ENCODE data around the gene TMEM203. TPM values are rescaled to one million over a fixed set of nuclear protein-coding genes. Genes with fewer than 3 reads are reported as not detected.
"Not testable (repeated sequence)": the region's sequence is repeated elsewhere in the genome, so short reads cannot be mapped to it uniquely, and the experiment has no call there.

The TMEM203 gene
- total RNA-seq, 4 donors from 2014 or later, result 18.9 to 42.1 (median 28.7) TPM

DNA sequence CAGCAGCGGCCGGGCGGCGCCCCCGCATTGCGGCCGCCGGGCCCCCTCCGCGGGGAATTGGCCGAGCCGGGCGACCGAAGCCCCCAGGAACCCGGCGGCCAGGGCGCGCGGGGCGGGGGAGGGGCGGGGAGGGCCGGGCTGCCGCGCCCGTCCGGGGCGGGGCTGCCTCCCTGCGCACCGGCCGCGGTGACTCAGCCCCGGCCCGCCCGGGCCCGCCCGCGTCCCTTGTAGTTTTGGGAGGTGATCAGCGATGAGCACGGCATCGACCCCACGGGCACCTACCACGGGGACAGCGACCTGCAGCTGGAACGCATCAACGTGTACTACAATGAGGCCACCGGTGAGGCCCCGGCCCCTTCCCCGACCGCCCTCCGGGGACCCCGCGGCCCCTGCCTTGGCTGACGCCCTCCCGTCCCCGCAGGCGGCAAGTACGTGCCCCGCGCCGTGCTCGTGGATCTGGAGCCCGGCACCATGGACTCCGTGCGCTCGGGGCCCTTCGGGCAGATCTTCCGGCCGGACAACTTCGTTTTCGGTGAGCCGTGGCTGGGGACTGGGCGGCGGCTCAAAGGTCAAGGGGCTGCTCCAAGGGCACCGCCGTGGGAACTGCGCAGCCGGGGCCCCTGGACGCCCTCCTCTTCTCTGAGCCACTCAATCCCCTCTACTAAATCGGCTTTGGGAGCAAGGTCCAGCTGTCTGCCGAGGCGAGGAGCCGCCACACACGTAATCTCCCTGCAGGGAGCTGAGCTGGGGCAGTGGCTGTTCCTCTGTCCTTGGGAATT, 36.2 kb upstream of the TMEM203 start:
- Histone ChIP-seq H3K4me1 (peaks cover 37 to 57% (median 48%) of the 10 kb centered on the region in 4 donors), H3K27me3 (no peaks in the 10 kb centered on the region), H3K4me3 (peak overlapping the region; percentile 49 to 95 (median 74)), H3K27ac (peak overlapping the region; percentile 86 to 100 (median 93)), H3K9me3 (no peaks in the 10 kb centered on the region), H3K36me3 (peaks cover 0 to 5% (median 0%) of the 10 kb centered on the region in 4 donors)
- WGBS, 2 donors (ENCODE audit: low coverage in 1 of 2), result 2% methylated on average over 54 of the region's 83 CpGs; no CpG with 5 or more reads in 1 of the 2 donors
- in situ Hi-C loops (cut with MboI; ENCODE audit: low pct_ligation_motif_present in 1 of 4, low pct_unique_long_range_greater_than_20kb in 1 of 4, low sequenced_read_pairs in 3 of 4), result no loop called here
- peak; percentile 80 for DNase-seq
- intact Hi-C loops (cut with DNase I; ENCODE audit: low total_unique reads), result no loop called here
- TF ChIP-seq POLR2AphosphoS5 (IDR thresholded peaks at IDR 0.05), result peak; percentile 18 to 78 (median 55)
- peak; percentile 19 for TF ChIP-seq POLR2A (IDR thresholded peaks at IDR 0.05)
- TF ChIP-seq, protein P1, sequence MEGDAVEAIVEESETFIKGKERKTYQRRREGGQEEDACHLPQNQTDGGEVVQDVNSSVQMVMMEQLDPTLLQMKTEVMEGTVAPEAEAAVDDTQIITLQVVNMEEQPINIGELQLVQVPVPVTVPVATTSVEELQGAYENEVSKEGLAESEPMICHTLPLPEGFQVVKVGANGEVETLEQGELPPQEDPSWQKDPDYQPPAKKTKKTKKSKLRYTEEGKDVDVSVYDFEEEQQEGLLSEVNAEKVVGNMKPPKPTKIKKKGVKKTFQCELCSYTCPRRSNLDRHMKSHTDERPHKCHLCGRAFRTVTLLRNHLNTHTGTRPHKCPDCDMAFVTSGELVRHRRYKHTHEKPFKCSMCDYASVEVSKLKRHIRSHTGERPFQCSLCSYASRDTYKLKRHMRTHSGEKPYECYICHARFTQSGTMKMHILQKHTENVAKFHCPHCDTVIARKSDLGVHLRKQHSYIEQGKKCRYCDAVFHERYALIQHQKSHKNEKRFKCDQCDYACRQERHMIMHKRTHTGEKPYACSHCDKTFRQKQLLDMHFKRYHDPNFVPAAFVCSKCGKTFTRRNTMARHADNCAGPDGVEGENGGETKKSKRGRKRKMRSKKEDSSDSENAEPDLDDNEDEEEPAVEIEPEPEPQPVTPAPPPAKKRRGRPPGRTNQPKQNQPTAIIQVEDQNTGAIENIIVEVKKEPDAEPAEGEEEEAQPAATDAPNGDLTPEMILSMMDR (IDR thresholded peaks at IDR 0.05), result no peak

DNA sequence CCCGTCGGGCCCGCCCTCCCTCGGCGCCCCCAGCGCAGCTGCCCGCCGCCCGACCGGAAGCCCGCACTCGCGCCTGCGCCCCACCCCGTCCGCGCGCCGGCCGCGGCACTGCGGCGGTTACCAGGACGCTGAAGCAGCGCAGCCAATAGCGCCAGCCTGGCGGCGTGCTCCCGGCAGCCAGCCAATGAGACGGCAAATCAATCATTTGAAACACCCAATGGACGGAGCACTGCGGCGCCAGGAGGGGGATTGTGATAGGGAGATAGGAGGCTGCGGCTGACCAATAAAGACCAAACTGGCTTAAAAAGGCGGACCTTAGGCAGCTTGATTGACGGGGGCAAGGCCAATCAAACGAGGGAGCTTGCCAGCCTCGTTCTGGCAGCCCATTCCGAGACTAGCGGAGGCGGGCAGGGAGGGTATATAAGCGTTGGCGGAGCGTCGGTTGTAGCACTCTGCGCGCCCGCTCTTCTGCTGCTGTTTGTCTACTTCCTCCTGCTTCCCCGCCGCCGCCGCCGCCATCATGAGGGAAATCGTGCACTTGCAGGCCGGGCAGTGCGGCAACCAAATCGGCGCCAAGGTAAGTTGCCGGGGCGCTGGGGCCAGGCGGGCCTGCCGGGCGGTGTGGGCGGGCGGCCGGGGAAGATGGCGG, 35.5 kb upstream of the TMEM203 start, which contains the start of gene TUBB4B:
TSS of gene TUBB4B (plus strand) at position 447 of the 649 bp plus-strand sequence. CDS start at position 521, 74 bp downstream.
- Histone ChIP-seq H3K4me1 (peaks cover 43 to 64% (median 54%) of the 10 kb centered on the region in 4 donors), H3K36me3 (peaks cover 0 to 5% (median 0%) of the 10 kb centered on the region in 4 donors), H3K9me3 (no peaks in the 10 kb centered on the region), H3K27ac (peak within 1 kb of the TSS; percentile 99 to 100 (median 100)), H3K4me3 (peak within 1 kb of the TSS; percentile 67 to 95 (median 82)), H3K27me3 (no peaks in the 10 kb centered on the region)
- intact Hi-C loops (cut with DNase I; ENCODE audit: low total_unique reads), result no loop called here
- peak; percentile 99 for DNase-seq
- TF ChIP-seq, protein P1 (IDR thresholded peaks at IDR 0.05), result peak in 1 of 5 experiments; percentile 13
- TF ChIP-seq POLR2AphosphoS5 (IDR thresholded peaks at IDR 0.05), result peak; percentile 99 to 100 (median 100)
- TF ChIP-seq EP300 (IDR thresholded peaks at IDR 0.05; ENCODE audit: low read depth), result no peak
- peak; percentile 100 for TF ChIP-seq POLR2A (IDR thresholded peaks at IDR 0.05)
- 1% methylated on average over 56 of the region's 67 CpGs; no CpG with 5 or more reads in 1 of the 2 donors for WGBS, 2 donors (ENCODE audit: low coverage in 1 of 2)
- in situ Hi-C loops (cut with MboI; ENCODE audit: low pct_ligation_motif_present in 1 of 4, low pct_unique_long_range_greater_than_20kb in 1 of 4, low sequenced_read_pairs in 3 of 4), result no loop called here

DNA sequence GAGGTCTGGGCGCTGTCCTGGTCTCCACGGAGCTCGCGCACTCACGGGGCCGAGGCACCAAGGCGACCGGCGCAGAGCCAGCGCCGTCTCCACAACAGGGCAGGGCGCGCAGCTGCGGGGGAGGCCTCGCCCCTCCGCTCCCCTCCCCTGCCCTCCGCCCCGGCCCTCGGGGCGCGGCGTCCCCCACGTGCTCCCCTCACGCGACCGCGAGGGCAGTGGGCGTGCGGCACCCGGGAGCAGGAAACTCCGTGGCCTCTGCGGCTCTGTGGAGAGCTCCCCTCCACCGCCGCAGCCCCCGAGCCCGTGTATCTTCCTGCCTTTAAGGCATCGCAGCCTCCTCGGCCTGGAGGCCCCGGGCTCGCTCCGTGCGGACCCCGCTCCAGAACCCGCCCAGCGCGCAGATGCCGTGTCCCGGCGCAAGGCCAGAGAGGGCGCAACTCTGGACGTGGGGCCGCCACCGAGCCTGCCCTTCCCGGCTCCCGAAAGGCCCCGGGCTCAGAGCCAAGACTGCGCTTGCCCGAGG, 34.9 kb upstream of the TMEM203 start:
- Histone ChIP-seq H3K27ac (peak overlapping the region; percentile 99 to 100 (median 100)), H3K4me3 (peak overlapping the region; percentile 42 to 78 (median 70)), H3K27me3 (no peaks in the 10 kb centered on the region), H3K9me3 (no peaks in the 10 kb centered on the region), H3K36me3 (peaks cover 0 to 5% (median 0%) of the 10 kb centered on the region in 4 donors), H3K4me1 (peaks cover 44 to 65% (median 56%) of the 10 kb centered on the region in 4 donors)
- TF ChIP-seq POLR2AphosphoS5 (IDR thresholded peaks at IDR 0.05) (peak; percentile 20 to 63 (median 60)), POLR2A (IDR thresholded peaks at IDR 0.05) (peak; percentile 56), EP300 (IDR thresholded peaks at IDR 0.05; ENCODE audit: low read depth) (no peak)
- TF ChIP-seq, protein P1 (IDR thresholded peaks at IDR 0.05), result peak in 1 of 5 experiments; percentile 6
- in situ Hi-C loops (cut with MboI; ENCODE audit: low pct_ligation_motif_present in 1 of 4, low pct_unique_long_range_greater_than_20kb in 1 of 4, low sequenced_read_pairs in 3 of 4) (no loop called here), intact Hi-C loops (cut with DNase I; ENCODE audit: low total_unique reads) (no loop called here)
- peak; percentile 83 for DNase-seq
- WGBS, 2 donors (ENCODE audit: low coverage in 1 of 2), result 1% methylated on average over 55 of the region's 58 CpGs; no CpG with 5 or more reads in 1 of the 2 donors

DNA sequence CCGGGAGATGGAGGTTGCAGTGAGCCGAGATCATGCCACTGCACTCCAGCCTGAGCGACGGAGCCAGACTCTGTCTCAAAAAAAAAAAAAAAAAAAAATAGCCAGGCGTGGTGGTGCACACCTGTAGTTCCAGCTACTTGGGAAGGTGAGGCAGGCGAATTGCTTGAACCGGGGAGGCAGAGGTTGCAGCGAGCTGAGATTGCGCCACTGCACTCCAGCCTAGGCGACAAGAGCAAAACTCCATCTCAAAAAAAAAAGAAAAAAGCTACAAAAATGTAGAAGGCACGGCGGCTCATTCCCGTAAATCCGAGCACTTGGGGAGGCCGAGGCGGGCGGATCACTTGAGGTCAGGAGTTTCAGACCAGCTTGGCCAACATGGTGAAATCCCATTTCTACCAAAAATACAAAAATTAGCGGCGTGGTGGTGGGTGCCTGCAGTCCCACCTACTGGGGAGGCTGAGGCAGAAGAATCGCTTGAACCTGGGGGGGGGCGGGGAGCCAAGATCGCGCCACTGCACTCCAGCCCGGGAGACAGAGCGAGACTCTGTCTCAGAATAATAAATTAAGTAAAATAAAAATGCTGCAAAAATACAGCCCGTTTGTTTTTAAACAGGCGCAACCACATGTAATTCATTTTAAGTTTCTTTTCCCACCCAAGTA, 34.2 kb upstream of the TMEM203 start:
- Histone ChIP-seq H3K27ac (peak overlapping the region; percentile 99 to 100 (median 100)), H3K4me1 (peaks cover 44 to 65% (median 56%) of the 10 kb centered on the region in 4 donors), H3K4me3 (peak overlapping the region; percentile 42 to 78 (median 70))
- 30 to 34% methylated on average over 18 to 27 of the region's 27 CpGs for WGBS, 2 donors (ENCODE audit: low coverage in 1 of 2)
- H3K36me3 ChIP-seq; intact Hi-C loops (cut with DNase I; ENCODE audit: low total_unique reads); H3K9me3 ChIP-seq; DNase-seq; H3K27me3 ChIP-seq: not testable (repeated sequence)
- in situ Hi-C loops (cut with MboI; ENCODE audit: low pct_ligation_motif_present in 1 of 4, low pct_unique_long_range_greater_than_20kb in 1 of 4, low sequenced_read_pairs in 3 of 4), result loop anchor here in 1 of 4 donors (10.0 kb wide), 1 partner anchor 115 kb away; no protein-coding TSS in a partner anchor
